Measurements from ENCODE around the gene CYP2S1. TPM values are rescaled to one million over a fixed set of nuclear protein-coding genes. Genes with fewer than 3 reads are reported as not detected.

The CYP2S1 gene
- total RNA-seq, 1 experiment from 2014 or later, result 191 TPM

- TF ChIP-seq, protein P1, sequence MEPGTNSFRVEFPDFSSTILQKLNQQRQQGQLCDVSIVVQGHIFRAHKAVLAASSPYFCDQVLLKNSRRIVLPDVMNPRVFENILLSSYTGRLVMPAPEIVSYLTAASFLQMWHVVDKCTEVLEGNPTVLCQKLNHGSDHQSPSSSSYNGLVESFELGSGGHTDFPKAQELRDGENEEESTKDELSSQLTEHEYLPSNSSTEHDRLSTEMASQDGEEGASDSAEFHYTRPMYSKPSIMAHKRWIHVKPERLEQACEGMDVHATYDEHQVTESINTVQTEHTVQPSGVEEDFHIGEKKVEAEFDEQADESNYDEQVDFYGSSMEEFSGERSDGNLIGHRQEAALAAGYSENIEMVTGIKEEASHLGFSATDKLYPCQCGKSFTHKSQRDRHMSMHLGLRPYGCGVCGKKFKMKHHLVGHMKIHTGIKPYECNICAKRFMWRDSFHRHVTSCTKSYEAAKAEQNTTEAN (CRISPR knock-in tag; IDR thresholded peaks at IDR 0.05), result no peak
Observed at GRCh38 chr19:41222240-41222639, 29.2 kb downstream of the CYP2S1 start (continued).

DNA sequence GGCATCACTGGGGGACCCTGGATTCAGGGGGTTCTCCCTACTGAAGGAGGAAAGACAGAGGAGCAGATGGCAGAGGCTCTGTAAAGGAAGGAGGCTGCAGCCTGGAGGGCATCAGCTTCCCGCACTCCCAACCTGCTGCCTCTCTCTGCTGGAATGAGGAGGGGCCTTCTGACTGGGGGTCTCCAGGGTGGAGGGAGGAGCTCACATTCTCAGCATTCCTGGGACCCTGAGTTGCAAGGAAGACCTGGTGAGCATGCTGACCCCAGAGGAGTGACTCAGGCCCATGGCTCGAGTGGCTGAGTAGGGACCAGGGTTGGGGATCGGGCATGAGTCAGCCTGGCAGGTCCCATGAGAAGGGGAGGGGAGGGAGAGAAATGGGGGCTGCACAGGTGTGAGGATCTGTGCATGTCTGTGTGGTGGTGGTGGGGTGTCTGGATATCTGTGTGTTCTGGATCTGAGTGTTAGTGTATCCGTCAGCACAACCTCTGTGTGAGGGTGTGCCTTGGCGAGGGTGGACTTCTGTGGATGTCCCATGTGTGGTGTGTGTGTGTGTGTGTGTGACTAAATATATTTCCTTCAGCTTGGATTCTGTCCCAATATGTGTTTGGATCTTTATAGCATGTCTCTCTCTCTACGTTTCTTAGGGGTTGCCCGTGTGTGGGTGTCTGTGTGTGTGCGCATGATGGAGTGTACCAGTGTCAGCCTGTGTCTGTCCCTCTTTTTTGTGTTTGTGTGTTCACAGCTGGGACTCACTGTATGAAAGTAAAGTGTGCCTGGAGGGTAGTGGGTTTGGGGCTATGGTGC, 30.6 kb downstream of the CYP2S1 start:
- Mint-ChIP-seq H3K36me3 (peaks cover 9% of the 10 kb centered on the region), H3K27ac (peak overlapping the region; percentile 77), H3K4me3 (peak overlapping the region; percentile 1; the same call in 1 of the 2 replicates), H3K4me1 (peaks cover 47% of the 10 kb centered on the region), H3K9me3 (no peaks in the 10 kb centered on the region), H3K27me3 (ENCODE audit: low read depth) (no peaks in the 10 kb centered on the region)
- ChIA-PET CTCF (interaction anchor here (0.7 to 1.4 kb wide), 2 partner anchors 20 to 39 kb away, joined by 3 read pairs; no protein-coding TSS in a partner anchor), POLR2A (interaction anchor here (1.0 kb wide), 1 partner anchor 41 kb away, joined by 3 read pairs; no protein-coding TSS in a partner anchor)
- DNase-seq (ENCODE audit: low spot score), result peak; percentile 65
- ATAC-seq, result peak; percentile 26
- TF ChIP-seq PREB (CRISPR knock-in tag; IDR thresholded peaks at IDR 0.05; ENCODE audit: borderline replicate concordance), result no peak
- TF ChIP-seq ZNF416 (CRISPR knock-in tag; IDR thresholded peaks at IDR 0.05), result no peak
- TF ChIP-seq, protein P2, sequence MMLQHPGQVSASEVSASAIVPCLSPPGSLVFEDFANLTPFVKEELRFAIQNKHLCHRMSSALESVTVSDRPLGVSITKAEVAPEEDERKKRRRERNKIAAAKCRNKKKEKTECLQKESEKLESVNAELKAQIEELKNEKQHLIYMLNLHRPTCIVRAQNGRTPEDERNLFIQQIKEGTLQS (CRISPR knock-in tag; conservative IDR thresholded peaks at IDR 0.05), result no peak
- no peak for TF ChIP-seq ZNF396 (CRISPR knock-in tag; IDR thresholded peaks at IDR 0.05; ENCODE audit: borderline replicate concordance)
- no peak for TF ChIP-seq PRRX2 (CRISPR knock-in tag; IDR thresholded peaks at IDR 0.05)
- TF ChIP-seq NR1H2 (CRISPR knock-in tag; IDR thresholded peaks at IDR 0.05), result no peak
- TF ChIP-seq ZNF232 (CRISPR knock-in tag; IDR thresholded peaks at IDR 0.05), result no peak
- TF ChIP-seq, protein P3, sequence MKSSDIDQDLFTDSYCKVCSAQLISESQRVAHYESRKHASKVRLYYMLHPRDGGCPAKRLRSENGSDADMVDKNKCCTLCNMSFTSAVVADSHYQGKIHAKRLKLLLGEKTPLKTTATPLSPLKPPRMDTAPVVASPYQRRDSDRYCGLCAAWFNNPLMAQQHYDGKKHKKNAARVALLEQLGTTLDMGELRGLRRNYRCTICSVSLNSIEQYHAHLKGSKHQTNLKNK (CRISPR knock-in tag; IDR thresholded peaks at IDR 0.05), result no peak
- peak; percentile 75; the same call in 1 of the 2 replicates for TF ChIP-seq TEAD1 (CRISPR knock-in tag; IDR thresholded peaks at IDR 0.05)
- TF ChIP-seq PRDM15 (CRISPR knock-in tag; IDR thresholded peaks at IDR 0.05), result peak; percentile 92
- TF ChIP-seq, protein P4, sequence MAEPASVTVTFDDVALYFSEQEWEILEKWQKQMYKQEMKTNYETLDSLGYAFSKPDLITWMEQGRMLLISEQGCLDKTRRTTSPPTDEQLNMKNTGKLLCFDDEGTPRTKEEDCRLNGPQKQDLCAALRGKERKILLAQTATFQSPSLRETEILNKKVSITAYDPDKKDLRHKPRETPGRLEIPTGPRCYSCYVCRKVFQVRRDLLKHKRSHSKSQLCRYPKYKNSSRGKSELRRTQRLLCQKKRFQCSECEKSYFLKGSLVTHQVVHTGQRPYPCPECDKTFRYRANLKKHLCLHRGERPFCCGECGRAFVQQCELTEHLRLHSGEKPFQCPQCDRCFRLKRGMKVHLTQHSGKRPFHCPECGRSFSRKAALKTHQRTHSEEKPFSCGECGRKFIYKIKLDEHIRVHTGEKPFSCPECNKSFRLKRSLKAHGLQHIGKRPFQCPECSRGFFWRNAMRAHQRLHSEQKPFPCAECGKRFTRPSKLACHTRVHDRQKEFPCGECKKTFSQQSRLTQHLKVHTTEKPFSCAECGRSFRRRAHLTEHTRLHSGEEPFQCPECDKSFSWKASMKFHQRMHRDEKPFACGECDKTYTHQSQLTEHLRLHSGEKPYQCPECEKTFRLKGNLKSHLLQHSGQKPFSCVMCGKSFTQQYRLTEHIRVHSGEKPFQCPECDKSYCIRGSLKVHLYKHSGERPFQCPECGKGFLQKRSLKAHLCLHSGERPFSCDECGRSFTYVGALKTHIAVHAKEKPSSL (CRISPR knock-in tag; conservative IDR thresholded peaks at IDR 0.05), result no peak
- TF ChIP-seq, protein P5, sequence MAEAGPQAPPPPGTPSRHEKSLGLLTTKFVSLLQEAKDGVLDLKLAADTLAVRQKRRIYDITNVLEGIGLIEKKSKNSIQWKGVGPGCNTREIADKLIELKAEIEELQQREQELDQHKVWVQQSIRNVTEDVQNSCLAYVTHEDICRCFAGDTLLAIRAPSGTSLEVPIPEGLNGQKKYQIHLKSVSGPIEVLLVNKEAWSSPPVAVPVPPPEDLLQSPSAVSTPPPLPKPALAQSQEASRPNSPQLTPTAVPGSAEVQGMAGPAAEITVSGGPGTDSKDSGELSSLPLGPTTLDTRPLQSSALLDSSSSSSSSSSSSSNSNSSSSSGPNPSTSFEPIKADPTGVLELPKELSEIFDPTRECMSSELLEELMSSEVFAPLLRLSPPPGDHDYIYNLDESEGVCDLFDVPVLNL (CRISPR knock-in tag; IDR thresholded peaks at IDR 0.05; ENCODE audit: borderline replicate concordance, low read depth), result no peak
- TF ChIP-seq TEAD4 (CRISPR knock-in tag; IDR thresholded peaks at IDR 0.05), result peak; percentile 94
- no peak for TF ChIP-seq GTF2I (CRISPR knock-in tag; conservative IDR thresholded peaks at IDR 0.05)
- TF ChIP-seq, protein P6, sequence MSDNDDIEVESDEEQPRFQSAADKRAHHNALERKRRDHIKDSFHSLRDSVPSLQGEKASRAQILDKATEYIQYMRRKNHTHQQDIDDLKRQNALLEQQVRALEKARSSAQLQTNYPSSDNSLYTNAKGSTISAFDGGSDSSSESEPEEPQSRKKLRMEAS (CRISPR knock-in tag; IDR thresholded peaks at IDR 0.05), result no peak
- no peak for TF ChIP-seq ZNF121 (CRISPR knock-in tag; IDR thresholded peaks at IDR 0.05)
- TF ChIP-seq NFYB (CRISPR knock-in tag; conservative IDR thresholded peaks at IDR 0.05; ENCODE audit: low read depth), result no peak
- no peak for TF ChIP-seq RELA (CRISPR knock-in tag; IDR thresholded peaks at IDR 0.05; ENCODE audit: borderline replicate concordance)
- TF ChIP-seq JAZF1 (CRISPR knock-in tag; IDR thresholded peaks at IDR 0.05), result no peak
- TF ChIP-seq, protein P7, sequence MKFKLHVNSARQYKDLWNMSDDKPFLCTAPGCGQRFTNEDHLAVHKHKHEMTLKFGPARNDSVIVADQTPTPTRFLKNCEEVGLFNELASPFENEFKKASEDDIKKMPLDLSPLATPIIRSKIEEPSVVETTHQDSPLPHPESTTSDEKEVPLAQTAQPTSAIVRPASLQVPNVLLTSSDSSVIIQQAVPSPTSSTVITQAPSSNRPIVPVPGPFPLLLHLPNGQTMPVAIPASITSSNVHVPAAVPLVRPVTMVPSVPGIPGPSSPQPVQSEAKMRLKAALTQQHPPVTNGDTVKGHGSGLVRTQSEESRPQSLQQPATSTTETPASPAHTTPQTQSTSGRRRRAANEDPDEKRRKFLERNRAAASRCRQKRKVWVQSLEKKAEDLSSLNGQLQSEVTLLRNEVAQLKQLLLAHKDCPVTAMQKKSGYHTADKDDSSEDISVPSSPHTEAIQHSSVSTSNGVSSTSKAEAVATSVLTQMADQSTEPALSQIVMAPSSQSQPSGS (CRISPR knock-in tag; IDR thresholded peaks at IDR 0.05; ENCODE audit: borderline replicate concordance, low read depth), result no peak
- TF ChIP-seq, protein P1 (CRISPR knock-in tag; IDR thresholded peaks at IDR 0.05), result no peak
